MM.1S (cell line): ENCODE measurements around the gene AKR1C1.
"Not testable (repeated sequence)": the region's sequence is repeated elsewhere in the genome, so short reads cannot be mapped to it uniquely, and the experiment has no call there.

ENCODE experiments used
- DNase-seq: peaks from one replicate; pipeline ENCODE4 v3.0.0-alpha.2; 2015
- H2AFZ ChIP-seq: fragments of 300-600 bp; sonication (generic); 2 replicates; pipeline ENCODE4 v1.6.0; 2016; ENCODE audit warnings: antibody characterized with exemption, low read length
- H3F3A ChIP-seq: fragments of 300-600 bp; sonication (generic); 2 replicates; pipeline ENCODE4 v1.6.1; 2016; ENCODE audit warnings: mild to moderate bottlenecking, antibody characterized with exemption, low read length, moderate library complexity, mixed read lengths; ENCODE audit not compliant: insufficient read depth
- H3K27ac ChIP-seq: fragments of 300-600 bp; sonication (generic); 2 replicates; pipeline ENCODE4 v1.5.1; 2016; ENCODE audit warnings: mild to moderate bottlenecking, low read length
- H3K27me3 ChIP-seq: fragments of 300-600 bp; sonication (generic); replicated peaks from 2 replicates; pipeline ENCODE4 v1.6.0; 2016; ENCODE audit warnings: low read length; ENCODE audit not compliant: insufficient read depth
- H3K36me3 ChIP-seq: fragments of 300-600 bp; sonication (generic); replicated peaks from 2 replicates; pipeline ENCODE4 v1.6.1; 2016; ENCODE audit warnings: mild to moderate bottlenecking, low read length, mixed read lengths; ENCODE audit not compliant: insufficient read depth
- H3K4me1 ChIP-seq: fragments of 300-600 bp; sonication (generic); 2 replicates; pipeline ENCODE4 v1.6.1; 2016; ENCODE audit warnings: low read length, mixed read lengths
- H3K4me2 ChIP-seq: fragments of 300-600 bp; sonication (generic); 2 replicates; pipeline ENCODE4 v1.6.0; 2016; ENCODE audit warnings: low read depth, low read length
- H3K4me3 ChIP-seq: fragments of 300-600 bp; sonication (generic); 2 replicates; pipeline ENCODE4 v1.5.1; 2016; ENCODE audit warnings: low read length, mixed read lengths
- H3K79me2 ChIP-seq: fragments of 300-600 bp; sonication (generic); 2 replicates; pipeline ENCODE4 v1.6.1; 2016; ENCODE audit warnings: mixed run types, low read length, mixed read lengths
- H3K9ac ChIP-seq: fragments of 300-600 bp; sonication (generic); 2 replicates; pipeline ENCODE4 v1.6.1; 2016; ENCODE audit warnings: low read length, mixed read lengths
- H3K9me2 ChIP-seq: fragments of 300-600 bp; sonication (generic); replicated peaks from 2 replicates; pipeline ENCODE4 v1.6.1; 2016; ENCODE audit warnings: mild to moderate bottlenecking, low read length, mixed read lengths; ENCODE audit not compliant: insufficient read depth
- H3K9me3 ChIP-seq: fragments of 300-600 bp; sonication (generic); replicated peaks from 2 replicates; pipeline ENCODE4 v1.6.1; 2016; ENCODE audit warnings: mild to moderate bottlenecking, low read length, mixed read lengths; ENCODE audit not compliant: insufficient read depth
- H4K20me1 ChIP-seq: fragments of 300-600 bp; sonication (generic); 2 replicates; pipeline ENCODE4 v1.6.1; 2016; ENCODE audit warnings: mild to moderate bottlenecking, low read length, moderate library complexity, mixed read lengths; ENCODE audit not compliant: insufficient read depth
- EZH2 ChIP-seq: fragments of 300-600 bp; sonication (generic); optimal IDR thresholded peaks from 2 replicates; pipeline ENCODE3; 2017; ENCODE audit warnings: low read depth, mild to moderate bottlenecking, antibody characterized with exemption, low read length, mixed read lengths
- EZH2phosphoT487 ChIP-seq: fragments of 300-600 bp; sonication (generic); IDR thresholded peaks from 2 replicates; pipeline ENCODE4 v1.6.1; 2018; ENCODE audit warnings: antibody characterized with exemption, low read length
- TF ChIP-seq, protein P1 (sequence below): fragments of 300-600 bp; sonication (generic); IDR thresholded peaks from 2 replicates; pipeline ENCODE4 v1.5.1; 2016; ENCODE audit warnings: antibody characterized with exemption, low read length, mixed read lengths

AKR1C1 gene

GRCh38 chr10:5019770-5020612, 56.8 kb downstream of the AKR1C1 start:
- DNase-seq, H3F3A ChIP-seq, H3K9me3 ChIP-seq, H3K27ac ChIP-seq, H3K36me3 ChIP-seq, H3K9me2 ChIP-seq, H3K79me2 ChIP-seq, H2AFZ ChIP-seq, H3K27me3 ChIP-seq, H3K4me3 ChIP-seq, H4K20me1 ChIP-seq, H3K9ac ChIP-seq, H3K4me2 ChIP-seq, H3K4me1 ChIP-seq: not testable (repeated sequence)

DNA sequence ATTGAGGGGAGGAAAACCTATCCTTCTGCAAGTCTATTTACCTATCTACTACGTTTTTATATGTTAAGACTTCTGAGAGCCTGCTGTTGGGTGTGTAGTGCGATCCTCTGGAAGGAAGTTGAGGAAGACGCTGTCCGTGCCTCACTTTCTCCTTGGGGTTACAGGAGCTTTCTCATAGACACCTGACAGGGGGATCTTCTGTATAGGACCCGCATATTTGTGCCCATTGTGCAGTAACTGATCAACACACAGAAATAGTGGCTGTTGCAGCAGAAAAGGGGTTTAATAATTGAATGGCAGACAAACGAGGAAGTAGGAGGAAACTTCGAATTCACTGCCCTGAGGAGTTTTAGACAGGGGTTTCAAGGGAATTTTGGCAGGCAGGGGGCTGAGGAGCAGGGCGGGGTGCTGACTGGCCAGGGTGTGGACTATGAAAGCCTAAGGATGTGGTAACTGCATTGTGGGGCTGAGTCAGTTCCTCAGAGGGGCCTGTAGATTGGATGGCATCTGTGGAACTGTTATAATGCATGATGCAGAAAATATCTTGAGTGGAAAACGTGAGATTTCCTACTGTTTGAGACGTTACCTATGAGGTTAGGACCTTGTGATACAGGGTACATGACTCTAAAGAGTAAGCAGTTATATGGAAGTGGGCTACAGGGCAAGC, 58.5 kb downstream of the AKR1C1 start:
- H3K9me3 ChIP-seq, H3K27ac ChIP-seq, H3K4me3 ChIP-seq, H2AFZ ChIP-seq, DNase-seq, H3K9me2 ChIP-seq, H3K9ac ChIP-seq, H3K79me2 ChIP-seq, H4K20me1 ChIP-seq, H3K27me3 ChIP-seq, H3K36me3 ChIP-seq, H3K4me2 ChIP-seq, H3F3A ChIP-seq: not testable (repeated sequence)
- peaks cover 12% of the 10 kb centered on the region for H3K4me1 ChIP-seq

DNA sequence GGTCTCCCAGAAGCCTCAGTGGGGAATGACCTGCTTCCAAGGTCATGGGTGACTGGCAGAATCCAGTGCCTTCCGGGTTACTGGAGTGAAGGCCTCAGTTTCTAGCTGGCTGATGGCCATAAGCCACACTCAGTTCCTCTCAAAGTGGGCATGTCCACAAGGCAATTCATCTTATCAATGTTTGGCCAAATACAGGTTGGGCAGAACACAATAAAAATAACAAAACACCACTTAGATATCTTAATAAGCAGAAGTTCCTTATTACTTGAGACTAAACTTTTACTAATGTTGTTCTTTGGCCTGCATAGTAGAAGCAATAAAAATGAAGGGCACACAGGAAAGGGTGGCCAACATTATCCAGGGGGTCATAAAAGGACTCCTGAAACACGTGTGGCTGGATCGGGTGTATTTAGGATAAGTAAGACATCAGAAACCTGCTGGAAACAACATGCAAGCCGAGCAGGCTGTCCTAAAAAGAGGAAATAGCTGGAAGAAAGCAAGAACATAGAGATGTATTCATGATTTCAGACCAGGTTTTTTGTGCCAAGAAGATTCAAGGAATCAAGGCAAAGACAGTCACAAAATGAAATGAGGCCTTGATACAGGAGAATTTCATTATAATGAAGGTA, 60.1 kb downstream of the AKR1C1 start:
- TF ChIP-seq EZH2 (no peak), EZH2phosphoT487 (no peak)
- TF ChIP-seq, protein P1, sequence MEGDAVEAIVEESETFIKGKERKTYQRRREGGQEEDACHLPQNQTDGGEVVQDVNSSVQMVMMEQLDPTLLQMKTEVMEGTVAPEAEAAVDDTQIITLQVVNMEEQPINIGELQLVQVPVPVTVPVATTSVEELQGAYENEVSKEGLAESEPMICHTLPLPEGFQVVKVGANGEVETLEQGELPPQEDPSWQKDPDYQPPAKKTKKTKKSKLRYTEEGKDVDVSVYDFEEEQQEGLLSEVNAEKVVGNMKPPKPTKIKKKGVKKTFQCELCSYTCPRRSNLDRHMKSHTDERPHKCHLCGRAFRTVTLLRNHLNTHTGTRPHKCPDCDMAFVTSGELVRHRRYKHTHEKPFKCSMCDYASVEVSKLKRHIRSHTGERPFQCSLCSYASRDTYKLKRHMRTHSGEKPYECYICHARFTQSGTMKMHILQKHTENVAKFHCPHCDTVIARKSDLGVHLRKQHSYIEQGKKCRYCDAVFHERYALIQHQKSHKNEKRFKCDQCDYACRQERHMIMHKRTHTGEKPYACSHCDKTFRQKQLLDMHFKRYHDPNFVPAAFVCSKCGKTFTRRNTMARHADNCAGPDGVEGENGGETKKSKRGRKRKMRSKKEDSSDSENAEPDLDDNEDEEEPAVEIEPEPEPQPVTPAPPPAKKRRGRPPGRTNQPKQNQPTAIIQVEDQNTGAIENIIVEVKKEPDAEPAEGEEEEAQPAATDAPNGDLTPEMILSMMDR: no peak
- no peak overlapping the region for H3K4me2 ChIP-seq
- H4K20me1 ChIP-seq: no peaks in the 10 kb centered on the region
- DNase-seq: no peak
- H3F3A ChIP-seq: no peaks in the 10 kb centered on the region
- no peak overlapping the region for H3K4me3 ChIP-seq
- H3K9ac ChIP-seq: no peak overlapping the region
- H3K9me2 ChIP-seq: no peaks in the 10 kb centered on the region
- no peaks in the 10 kb centered on the region for H3K27me3 ChIP-seq
- H3K79me2 ChIP-seq: no peaks in the 10 kb centered on the region
- H3K9me3 ChIP-seq: no peaks in the 10 kb centered on the region
- H3K36me3 ChIP-seq: no peaks in the 10 kb centered on the region
- no peak overlapping the region for H3K27ac ChIP-seq
- H3K4me1 ChIP-seq: peaks cover 12% of the 10 kb centered on the region
- H2AFZ ChIP-seq: no peak overlapping the region

GRCh38 chr10:5025461-5025881, 62.3 kb downstream of the AKR1C1 start:
- H3K36me3 ChIP-seq, H3K4me2 ChIP-seq, H4K20me1 ChIP-seq, H3F3A ChIP-seq, H3K79me2 ChIP-seq, H3K9me2 ChIP-seq, H3K9me3 ChIP-seq, H2AFZ ChIP-seq, H3K4me3 ChIP-seq, DNase-seq, H3K27me3 ChIP-seq, H3K9ac ChIP-seq: not testable (repeated sequence)
- Histone ChIP-seq H3K27ac (peak overlapping the region; percentile 31; the same call in 1 of the 2 replicates), H3K4me1 (peaks cover 12% of the 10 kb centered on the region)
